Panc1 (cell line): ENCODE data around the gene AP2B1.

Experiments used
- TCF7L2 ChIP-seq: IDR thresholded peaks from 2 replicates; pipeline ENCODE4 v1.6.1; 2011; ENCODE audit warnings: mild to moderate bottlenecking, low read depth, low read length, inconsistent platforms
- TF ChIP-seq, protein P1 (sequence below): fragments of 450-650 bp; IDR thresholded peaks from 2 replicates; pipeline ENCODE4 v1.5.1; 2017; ENCODE audit warnings: mild to moderate bottlenecking
- TF ChIP-seq, protein P2 (sequence below), 2 experiments: IDR thresholded peaks; 2 replicates each; pipeline ENCODE4 v1.6.1; 2011 to 2012; ENCODE audit warnings: low read depth in 2 of 2, control low read depth in 1 of 2, low read length in 1 of 2, mild to moderate bottlenecking in 1 of 2, moderate library complexity in 1 of 2; ENCODE audit not compliant: insufficient read depth in 1 of 2

GRCh38 chr17:35596072-35596471, 8.9 kb downstream of the AP2B1 start:
- TF ChIP-seq, protein P1, sequence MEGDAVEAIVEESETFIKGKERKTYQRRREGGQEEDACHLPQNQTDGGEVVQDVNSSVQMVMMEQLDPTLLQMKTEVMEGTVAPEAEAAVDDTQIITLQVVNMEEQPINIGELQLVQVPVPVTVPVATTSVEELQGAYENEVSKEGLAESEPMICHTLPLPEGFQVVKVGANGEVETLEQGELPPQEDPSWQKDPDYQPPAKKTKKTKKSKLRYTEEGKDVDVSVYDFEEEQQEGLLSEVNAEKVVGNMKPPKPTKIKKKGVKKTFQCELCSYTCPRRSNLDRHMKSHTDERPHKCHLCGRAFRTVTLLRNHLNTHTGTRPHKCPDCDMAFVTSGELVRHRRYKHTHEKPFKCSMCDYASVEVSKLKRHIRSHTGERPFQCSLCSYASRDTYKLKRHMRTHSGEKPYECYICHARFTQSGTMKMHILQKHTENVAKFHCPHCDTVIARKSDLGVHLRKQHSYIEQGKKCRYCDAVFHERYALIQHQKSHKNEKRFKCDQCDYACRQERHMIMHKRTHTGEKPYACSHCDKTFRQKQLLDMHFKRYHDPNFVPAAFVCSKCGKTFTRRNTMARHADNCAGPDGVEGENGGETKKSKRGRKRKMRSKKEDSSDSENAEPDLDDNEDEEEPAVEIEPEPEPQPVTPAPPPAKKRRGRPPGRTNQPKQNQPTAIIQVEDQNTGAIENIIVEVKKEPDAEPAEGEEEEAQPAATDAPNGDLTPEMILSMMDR: no peak
- TF ChIP-seq TCF7L2: no peak
- TF ChIP-seq, protein P2, sequence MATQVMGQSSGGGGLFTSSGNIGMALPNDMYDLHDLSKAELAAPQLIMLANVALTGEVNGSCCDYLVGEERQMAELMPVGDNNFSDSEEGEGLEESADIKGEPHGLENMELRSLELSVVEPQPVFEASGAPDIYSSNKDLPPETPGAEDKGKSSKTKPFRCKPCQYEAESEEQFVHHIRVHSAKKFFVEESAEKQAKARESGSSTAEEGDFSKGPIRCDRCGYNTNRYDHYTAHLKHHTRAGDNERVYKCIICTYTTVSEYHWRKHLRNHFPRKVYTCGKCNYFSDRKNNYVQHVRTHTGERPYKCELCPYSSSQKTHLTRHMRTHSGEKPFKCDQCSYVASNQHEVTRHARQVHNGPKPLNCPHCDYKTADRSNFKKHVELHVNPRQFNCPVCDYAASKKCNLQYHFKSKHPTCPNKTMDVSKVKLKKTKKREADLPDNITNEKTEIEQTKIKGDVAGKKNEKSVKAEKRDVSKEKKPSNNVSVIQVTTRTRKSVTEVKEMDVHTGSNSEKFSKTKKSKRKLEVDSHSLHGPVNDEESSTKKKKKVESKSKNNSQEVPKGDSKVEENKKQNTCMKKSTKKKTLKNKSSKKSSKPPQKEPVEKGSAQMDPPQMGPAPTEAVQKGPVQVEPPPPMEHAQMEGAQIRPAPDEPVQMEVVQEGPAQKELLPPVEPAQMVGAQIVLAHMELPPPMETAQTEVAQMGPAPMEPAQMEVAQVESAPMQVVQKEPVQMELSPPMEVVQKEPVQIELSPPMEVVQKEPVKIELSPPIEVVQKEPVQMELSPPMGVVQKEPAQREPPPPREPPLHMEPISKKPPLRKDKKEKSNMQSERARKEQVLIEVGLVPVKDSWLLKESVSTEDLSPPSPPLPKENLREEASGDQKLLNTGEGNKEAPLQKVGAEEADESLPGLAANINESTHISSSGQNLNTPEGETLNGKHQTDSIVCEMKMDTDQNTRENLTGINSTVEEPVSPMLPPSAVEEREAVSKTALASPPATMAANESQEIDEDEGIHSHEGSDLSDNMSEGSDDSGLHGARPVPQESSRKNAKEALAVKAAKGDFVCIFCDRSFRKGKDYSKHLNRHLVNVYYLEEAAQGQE (IDR thresholded peaks at IDR 0.05; ENCODE audit: insufficient read depth in 1 of 2, low read depth in 2 of 2, low read length in 1 of 2): no peak
